GM12878 (cell line): ENCODE results near the gene VIT.

Experiments used
- CBX5 ChIP-seq: sonication (generic); IDR thresholded peaks from 2 replicates; pipeline ENCODE4 v1.6.1; 2016; ENCODE audit warnings: low read depth, moderate library complexity, mild to moderate bottlenecking, inconsistent platforms
- EZH2 ChIP-seq: IDR thresholded peaks from 2 replicates; pipeline ENCODE4 v1.6.1; 2012; ENCODE audit warnings: low read depth, mild to moderate bottlenecking, control low read depth, inconsistent platforms, low read length, borderline replicate concordance; ENCODE audit not compliant: control insufficient read depth
- MYC ChIP-seq: IDR thresholded peaks from 2 replicates; pipeline ENCODE4 v1.6.1; 2011; ENCODE audit warnings: mild to moderate bottlenecking, low read length, moderate library complexity, inconsistent platforms; ENCODE audit not compliant: insufficient read depth, insufficient replicate concordance, insufficient read length, severe bottlenecking
- POLR2AphosphoS5 ChIP-seq: IDR thresholded peaks from 2 replicates; pipeline ENCODE4 v1.6.1; 2011; ENCODE audit warnings: mild to moderate bottlenecking, low read length, inconsistent platforms
- RCOR1 ChIP-seq: conservative IDR thresholded peaks from 2 replicates; pipeline ENCODE4 v1.6.1; 2012; ENCODE audit warnings: low read depth, low read length, improper control_type of control experiment
- TAF1 ChIP-seq: IDR thresholded peaks from 2 replicates; pipeline ENCODE4 v1.6.1; 2011; ENCODE audit warnings: mild to moderate bottlenecking, low read depth, low read length, borderline replicate concordance
- ZSCAN29 ChIP-seq: fragments of 450-650 bp; IDR thresholded peaks from 2 replicates; pipeline ENCODE4 v1.6.1; 2017; ENCODE audit warnings: mild to moderate bottlenecking, moderate library complexity
- TF ChIP-seq, protein P1 (sequence below), 3 experiments: IDR thresholded peaks in 2 of 3; conservative IDR thresholded peaks in 1 of 3; 2 replicates each; pipeline ENCODE4 v1.5.1; 2011; ENCODE audit warnings: low read depth in 3 of 3, low read length in 3 of 3, mild to moderate bottlenecking in 3 of 3, control low read depth in 2 of 3, moderate library complexity in 2 of 3, inconsistent platforms in 1 of 3, mixed read lengths in 1 of 3; ENCODE audit not compliant: control insufficient read depth in 2 of 3, insufficient read depth in 1 of 3; ENCODE audit errors: extremely low read depth in 1 of 3
- TF ChIP-seq, protein P2 (sequence below): IDR thresholded peaks from 2 replicates; pipeline ENCODE4 v1.6.1; 2012; ENCODE audit warnings: mild to moderate bottlenecking, low read depth, low read length
- TF ChIP-seq, protein P3 (sequence below): IDR thresholded peaks from 2 replicates; pipeline ENCODE4 v1.6.1; 2011; ENCODE audit warnings: low read depth, mild to moderate bottlenecking, low read length, moderate library complexity, borderline replicate concordance; ENCODE audit errors: extremely low read depth
- TF ChIP-seq, protein P4 (sequence below): fragments of 450-650 bp; conservative IDR thresholded peaks from 2 replicates; pipeline ENCODE4 v1.6.1; 2017; ENCODE audit warnings: mild to moderate bottlenecking, moderate library complexity
- TF ChIP-seq, protein P5 (sequence below): IDR thresholded peaks from 2 replicates; pipeline ENCODE4 v1.6.1; 2011; ENCODE audit warnings: low read depth, low read length, improper control_type of control experiment, borderline replicate concordance

DNA sequence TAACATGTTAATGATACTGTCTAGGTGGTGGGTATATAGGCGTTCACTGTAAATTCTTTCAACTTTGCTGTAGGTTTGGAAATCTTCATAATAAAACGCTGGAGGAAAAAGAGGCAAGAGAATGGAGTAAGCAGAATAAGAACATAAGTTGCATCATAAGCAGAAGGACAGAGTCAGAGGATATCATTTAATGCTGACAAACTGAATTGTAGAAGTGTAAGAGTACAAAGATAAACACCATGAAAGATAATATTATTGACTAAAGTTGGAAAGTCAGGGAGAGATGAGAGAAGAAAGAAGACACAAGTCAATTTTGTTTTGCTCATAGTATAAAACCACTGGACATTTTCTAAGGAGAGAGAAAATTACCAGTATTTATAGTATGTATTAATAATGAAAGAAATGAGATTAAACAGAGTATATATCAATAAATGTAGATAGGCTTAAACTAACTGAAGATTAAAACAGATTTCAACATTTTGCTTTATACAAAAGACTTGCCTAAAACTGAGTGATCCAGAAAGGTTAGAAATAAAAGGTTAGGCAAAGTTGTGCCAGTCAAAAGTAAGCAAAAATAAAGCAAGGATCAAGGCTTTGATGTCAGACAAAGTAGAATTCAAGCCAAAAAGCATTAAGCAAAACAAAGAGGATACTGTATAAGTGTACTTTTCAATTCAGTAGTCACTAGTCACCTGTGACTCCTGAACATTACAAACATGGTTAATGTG, 42.4 kb upstream of the VIT start:
- TF ChIP-seq, protein P1, sequence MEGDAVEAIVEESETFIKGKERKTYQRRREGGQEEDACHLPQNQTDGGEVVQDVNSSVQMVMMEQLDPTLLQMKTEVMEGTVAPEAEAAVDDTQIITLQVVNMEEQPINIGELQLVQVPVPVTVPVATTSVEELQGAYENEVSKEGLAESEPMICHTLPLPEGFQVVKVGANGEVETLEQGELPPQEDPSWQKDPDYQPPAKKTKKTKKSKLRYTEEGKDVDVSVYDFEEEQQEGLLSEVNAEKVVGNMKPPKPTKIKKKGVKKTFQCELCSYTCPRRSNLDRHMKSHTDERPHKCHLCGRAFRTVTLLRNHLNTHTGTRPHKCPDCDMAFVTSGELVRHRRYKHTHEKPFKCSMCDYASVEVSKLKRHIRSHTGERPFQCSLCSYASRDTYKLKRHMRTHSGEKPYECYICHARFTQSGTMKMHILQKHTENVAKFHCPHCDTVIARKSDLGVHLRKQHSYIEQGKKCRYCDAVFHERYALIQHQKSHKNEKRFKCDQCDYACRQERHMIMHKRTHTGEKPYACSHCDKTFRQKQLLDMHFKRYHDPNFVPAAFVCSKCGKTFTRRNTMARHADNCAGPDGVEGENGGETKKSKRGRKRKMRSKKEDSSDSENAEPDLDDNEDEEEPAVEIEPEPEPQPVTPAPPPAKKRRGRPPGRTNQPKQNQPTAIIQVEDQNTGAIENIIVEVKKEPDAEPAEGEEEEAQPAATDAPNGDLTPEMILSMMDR (IDR thresholded peaks at IDR 0.05 in 2 of 3, conservative IDR thresholded peaks at IDR 0.05 in 1 of 3; ENCODE audit: control insufficient read depth in 2 of 3, extremely low read depth in 1 of 3, insufficient read depth in 1 of 3, low read depth in 3 of 3, low read length in 3 of 3) = no peak
- TF ChIP-seq, protein P2, sequence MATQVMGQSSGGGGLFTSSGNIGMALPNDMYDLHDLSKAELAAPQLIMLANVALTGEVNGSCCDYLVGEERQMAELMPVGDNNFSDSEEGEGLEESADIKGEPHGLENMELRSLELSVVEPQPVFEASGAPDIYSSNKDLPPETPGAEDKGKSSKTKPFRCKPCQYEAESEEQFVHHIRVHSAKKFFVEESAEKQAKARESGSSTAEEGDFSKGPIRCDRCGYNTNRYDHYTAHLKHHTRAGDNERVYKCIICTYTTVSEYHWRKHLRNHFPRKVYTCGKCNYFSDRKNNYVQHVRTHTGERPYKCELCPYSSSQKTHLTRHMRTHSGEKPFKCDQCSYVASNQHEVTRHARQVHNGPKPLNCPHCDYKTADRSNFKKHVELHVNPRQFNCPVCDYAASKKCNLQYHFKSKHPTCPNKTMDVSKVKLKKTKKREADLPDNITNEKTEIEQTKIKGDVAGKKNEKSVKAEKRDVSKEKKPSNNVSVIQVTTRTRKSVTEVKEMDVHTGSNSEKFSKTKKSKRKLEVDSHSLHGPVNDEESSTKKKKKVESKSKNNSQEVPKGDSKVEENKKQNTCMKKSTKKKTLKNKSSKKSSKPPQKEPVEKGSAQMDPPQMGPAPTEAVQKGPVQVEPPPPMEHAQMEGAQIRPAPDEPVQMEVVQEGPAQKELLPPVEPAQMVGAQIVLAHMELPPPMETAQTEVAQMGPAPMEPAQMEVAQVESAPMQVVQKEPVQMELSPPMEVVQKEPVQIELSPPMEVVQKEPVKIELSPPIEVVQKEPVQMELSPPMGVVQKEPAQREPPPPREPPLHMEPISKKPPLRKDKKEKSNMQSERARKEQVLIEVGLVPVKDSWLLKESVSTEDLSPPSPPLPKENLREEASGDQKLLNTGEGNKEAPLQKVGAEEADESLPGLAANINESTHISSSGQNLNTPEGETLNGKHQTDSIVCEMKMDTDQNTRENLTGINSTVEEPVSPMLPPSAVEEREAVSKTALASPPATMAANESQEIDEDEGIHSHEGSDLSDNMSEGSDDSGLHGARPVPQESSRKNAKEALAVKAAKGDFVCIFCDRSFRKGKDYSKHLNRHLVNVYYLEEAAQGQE = no peak
- TF ChIP-seq, protein P3, sequence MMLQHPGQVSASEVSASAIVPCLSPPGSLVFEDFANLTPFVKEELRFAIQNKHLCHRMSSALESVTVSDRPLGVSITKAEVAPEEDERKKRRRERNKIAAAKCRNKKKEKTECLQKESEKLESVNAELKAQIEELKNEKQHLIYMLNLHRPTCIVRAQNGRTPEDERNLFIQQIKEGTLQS = no peak
- TF ChIP-seq, protein P4, sequence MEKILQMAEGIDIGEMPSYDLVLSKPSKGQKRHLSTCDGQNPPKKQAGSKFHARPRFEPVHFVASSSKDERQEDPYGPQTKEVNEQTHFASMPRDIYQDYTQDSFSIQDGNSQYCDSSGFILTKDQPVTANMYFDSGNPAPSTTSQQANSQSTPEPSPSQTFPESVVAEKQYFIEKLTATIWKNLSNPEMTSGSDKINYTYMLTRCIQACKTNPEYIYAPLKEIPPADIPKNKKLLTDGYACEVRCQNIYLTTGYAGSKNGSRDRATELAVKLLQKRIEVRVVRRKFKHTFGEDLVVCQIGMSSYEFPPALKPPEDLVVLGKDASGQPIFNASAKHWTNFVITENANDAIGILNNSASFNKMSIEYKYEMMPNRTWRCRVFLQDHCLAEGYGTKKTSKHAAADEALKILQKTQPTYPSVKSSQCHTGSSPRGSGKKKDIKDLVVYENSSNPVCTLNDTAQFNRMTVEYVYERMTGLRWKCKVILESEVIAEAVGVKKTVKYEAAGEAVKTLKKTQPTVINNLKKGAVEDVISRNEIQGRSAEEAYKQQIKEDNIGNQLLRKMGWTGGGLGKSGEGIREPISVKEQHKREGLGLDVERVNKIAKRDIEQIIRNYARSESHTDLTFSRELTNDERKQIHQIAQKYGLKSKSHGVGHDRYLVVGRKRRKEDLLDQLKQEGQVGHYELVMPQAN = no peak
- TF ChIP-seq EZH2 (no peak), CBX5 (no peak), POLR2AphosphoS5 (no peak), ZSCAN29 (no peak), RCOR1 (no peak), TAF1 (no peak), MYC (no peak)
- TF ChIP-seq, protein P5, sequence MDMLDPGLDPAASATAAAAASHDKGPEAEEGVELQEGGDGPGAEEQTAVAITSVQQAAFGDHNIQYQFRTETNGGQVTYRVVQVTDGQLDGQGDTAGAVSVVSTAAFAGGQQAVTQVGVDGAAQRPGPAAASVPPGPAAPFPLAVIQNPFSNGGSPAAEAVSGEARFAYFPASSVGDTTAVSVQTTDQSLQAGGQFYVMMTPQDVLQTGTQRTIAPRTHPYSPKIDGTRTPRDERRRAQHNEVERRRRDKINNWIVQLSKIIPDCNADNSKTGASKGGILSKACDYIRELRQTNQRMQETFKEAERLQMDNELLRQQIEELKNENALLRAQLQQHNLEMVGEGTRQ = no peak
